Naive thymus-derived CD4-positive, alpha-beta T cell (primary cell): ENCODE results near the gene ARHGAP42. TPM values are rescaled to one million over a fixed set of nuclear protein-coding genes. Genes with fewer than 3 reads are reported as not detected.

Experiments
- ATAC-seq: fragments of 150-1000 bp; cut with Tn5 transposase; 2 replicates; pipeline ENCODE4 v1.10.0; 2021; ENCODE audit warnings: mild to moderate bottlenecking, moderate library complexity
- CTCF ChIA-PET: fragments of 350-600 bp; sonication (Branson Sonifier 250); formaldehyde crosslinking; loops from one replicate; lab custom pipeline; 2021; ENCODE audit warnings: antibody characterized with exemption; lab: Charles Lee
- POLR2A ChIA-PET: fragments of 350-600 bp; sonication (Branson Sonifier 250); formaldehyde crosslinking; loops from one replicate; lab custom pipeline; 2021; ENCODE audit warnings: antibody characterized with exemption, inconsistent platforms; lab: Charles Lee
- DNase-seq, 9 donors: peaks; one replicate each; pipeline versions ENCODE4 v3.0.0 to v3.0.0-alpha.2; 2020 to 2022; ENCODE audit warnings: mixed read lengths in 1 of 9
- H3K27ac ChIP-seq: one replicate; pipeline ENCODE4 v1.7.0; 2013; ENCODE audit warnings: mild to moderate bottlenecking, low read depth, low read length, moderate library complexity
- H3K27me3 ChIP-seq, 2 donors: one replicate each; pipeline ENCODE4 v1.7.0; 2013; ENCODE audit warnings: low read length in 2 of 2, mild to moderate bottlenecking in 2 of 2, moderate library complexity in 2 of 2; ENCODE audit not compliant: control insufficient read depth in 2 of 2, insufficient read depth in 2 of 2
- H3K36me3 ChIP-seq, 3 experiments: 1 replicate in 2 of 3; 2 replicates in 1 of 3; pipeline ENCODE4 v1.7.0; 2013; ENCODE audit warnings: low read length in 3 of 3, mild to moderate bottlenecking in 3 of 3, moderate library complexity in 1 of 3; ENCODE audit not compliant: insufficient read depth in 3 of 3, control insufficient read depth in 2 of 3
- H3K4me1 ChIP-seq, 2 donors: one replicate each; pipeline ENCODE4 v1.7.0; 2013; ENCODE audit warnings: low read length in 2 of 2, mild to moderate bottlenecking in 2 of 2, moderate library complexity in 1 of 2; ENCODE audit not compliant: control insufficient read depth in 2 of 2, insufficient read depth in 2 of 2
- H3K4me3 ChIP-seq: 2 replicates; pipeline ENCODE4 v1.7.0; 2013; ENCODE audit warnings: mild to moderate bottlenecking, low read length
- H3K9me3 ChIP-seq, 3 experiments: 1 replicate in 2 of 3; 2 replicates in 1 of 3; pipeline ENCODE4 v1.7.0; 2013; ENCODE audit warnings: low read length in 3 of 3; ENCODE audit not compliant: control insufficient read depth in 2 of 3
- H3K27ac Mint-ChIP-seq, 9 donors: one replicate each; pipeline ENCODE4 v1.8.0; 2020 to 2022; ENCODE audit warnings: mixed read lengths in 9 of 9, mild to moderate bottlenecking in 8 of 9, moderate library complexity in 5 of 9, inconsistent platforms in 2 of 9
- H3K27me3 Mint-ChIP-seq, 5 donors: one replicate each; pipeline ENCODE4 v1.8.0; 2021 to 2022; ENCODE audit warnings: mixed read lengths in 5 of 5, mild to moderate bottlenecking in 1 of 5
- H3K36me3 Mint-ChIP-seq, 5 donors: one replicate each; pipeline ENCODE4 v1.8.0; 2020 to 2022; ENCODE audit warnings: mixed read lengths in 5 of 5, mild to moderate bottlenecking in 3 of 5, inconsistent platforms in 1 of 5
- H3K4me1 Mint-ChIP-seq, 7 donors: one replicate each; pipeline ENCODE4 v1.8.0; 2020 to 2022; ENCODE audit warnings: mixed read lengths in 7 of 7, mild to moderate bottlenecking in 3 of 7, inconsistent platforms in 1 of 7
- H3K4me3 Mint-ChIP-seq, 10 donors: one replicate each; pipeline ENCODE4 v1.8.0; 2020 to 2022; ENCODE audit warnings: mild to moderate bottlenecking in 10 of 10, mixed read lengths in 10 of 10, moderate library complexity in 6 of 10, inconsistent platforms in 2 of 10
- H3K9me3 Mint-ChIP-seq, 11 donors: one replicate each; pipeline ENCODE4 v1.8.0; 2020 to 2022; ENCODE audit warnings: mixed read lengths in 11 of 11, mild to moderate bottlenecking in 4 of 11, inconsistent platforms in 1 of 11, moderate library complexity in 1 of 11
- intact Hi-C, 2 donors: fragments of 100-400 bp; cut with micrococcal nuclease; formaldehyde crosslinking; loops; one replicate each; pipeline ENCODE4 v1.15.1; 2023
- polyA plus RNA-seq, 2 donors: library from polyadenylated mRNA; unstranded; fragments of 300-500 nt; fragmentation: Illumina TruSeq; gene quantifications; one replicate each; pipeline ENCODE4 v1.2.3, GENCODE V29; 2021
- total RNA-seq, 6 experiments: library from RNA in 5 of 6; stranded (reverse) in 5 of 6; gene quantifications; 1 replicate in 5 of 6; 2 replicates in 1 of 6; pipeline ENCODE4 v1.2.3 and lab custom pipeline; 2021 to 2026

ARHGAP42 gene
- total and polyA plus RNA-seq, 7 experiments from 2014 or later: 0.05 to 0.66 (median 0.21) TPM; not detected in 4

GRCh38 chr11:100830978-100831732 is 144.1 kb downstream of the ARHGAP42 start:
- intact Hi-C loops: no loop called here
- no peaks in the 10 kb centered on the region for H3K4me1 Mint-ChIP-seq
- H3K4me3 Mint-ChIP-seq: no peak overlapping the region
- ChIA-PET POLR2A (no interaction called here), CTCF (no interaction called here)
- no peaks in the 10 kb centered on the region for H3K9me3 ChIP-seq
- no peak overlapping the region for H3K27ac Mint-ChIP-seq
- H3K9me3 Mint-ChIP-seq: peaks cover 0 to 6% (median 0%) of the 10 kb centered on the region in 11 donors
- ATAC-seq (no peak), DNase-seq (no peak)
- no peaks in the 10 kb centered on the region for H3K36me3 Mint-ChIP-seq
- no peak overlapping the region for H3K27ac ChIP-seq
- no peaks in the 10 kb centered on the region for H3K27me3 ChIP-seq
- no peaks in the 10 kb centered on the region for H3K4me1 ChIP-seq
- no peak overlapping the region for H3K4me3 ChIP-seq
- no peaks in the 10 kb centered on the region for H3K27me3 Mint-ChIP-seq
- no peaks in the 10 kb centered on the region for H3K36me3 ChIP-seq

GRCh38 chr11:100831929-100832494 is 144.9 kb downstream of the ARHGAP42 start:
- Histone ChIP-seq H3K9me3 (no peaks in the 10 kb centered on the region), H3K4me1 (no peaks in the 10 kb centered on the region), H3K4me3 (no peak overlapping the region), H3K27me3 (no peaks in the 10 kb centered on the region), H3K27ac (no peak overlapping the region), H3K36me3 (no peaks in the 10 kb centered on the region)
- Mint-ChIP-seq H3K9me3 (peaks cover 0 to 6% (median 0%) of the 10 kb centered on the region in 11 donors), H3K4me1 (no peaks in the 10 kb centered on the region), H3K4me3 (no peak overlapping the region), H3K27me3 (no peaks in the 10 kb centered on the region), H3K27ac (no peak overlapping the region), H3K36me3 (no peaks in the 10 kb centered on the region)
- intact Hi-C loops: no loop called here
- ATAC-seq (no peak), DNase-seq (no peak)
- POLR2A ChIA-PET: no interaction called here
- CTCF ChIA-PET: no interaction called here

GRCh38 chr11:100832829-100833228 is 145.7 kb downstream of the ARHGAP42 start:
- no peak overlapping the region for H3K27ac Mint-ChIP-seq
- no peaks in the 10 kb centered on the region for H3K36me3 Mint-ChIP-seq
- H3K4me1 Mint-ChIP-seq: no peaks in the 10 kb centered on the region
- ATAC-seq (no peak), DNase-seq (no peak)
- H3K9me3 ChIP-seq: no peaks in the 10 kb centered on the region
- no peak overlapping the region for H3K27ac ChIP-seq
- H3K27me3 Mint-ChIP-seq: no peaks in the 10 kb centered on the region
- CTCF ChIA-PET: no interaction called here
- H3K4me3 Mint-ChIP-seq: no peak overlapping the region
- no peaks in the 10 kb centered on the region for H3K4me1 ChIP-seq
- no peaks in the 10 kb centered on the region for H3K27me3 ChIP-seq
- H3K36me3 ChIP-seq: no peaks in the 10 kb centered on the region
- intact Hi-C loops: no loop called here
- POLR2A ChIA-PET: no interaction called here
- peaks cover 0 to 6% (median 0%) of the 10 kb centered on the region in 11 donors for H3K9me3 Mint-ChIP-seq
- no peak overlapping the region for H3K4me3 ChIP-seq

- no peak overlapping the region for H3K4me3 Mint-ChIP-seq
- no peaks in the 10 kb centered on the region for H3K9me3 ChIP-seq
- H3K9me3 Mint-ChIP-seq: peaks cover 0 to 6% (median 1%) of the 10 kb centered on the region in 11 donors
- no peak overlapping the region for H3K27ac ChIP-seq
- no peaks in the 10 kb centered on the region for H3K36me3 Mint-ChIP-seq
- no peaks in the 10 kb centered on the region for H3K27me3 ChIP-seq
- POLR2A ChIA-PET: no interaction called here
- H3K27ac Mint-ChIP-seq: no peak overlapping the region
- CTCF ChIA-PET: no interaction called here
- H3K4me1 ChIP-seq: no peaks in the 10 kb centered on the region
- intact Hi-C loops: no loop called here
- no peaks in the 10 kb centered on the region for H3K27me3 Mint-ChIP-seq
- no peak for ATAC-seq
- no peaks in the 10 kb centered on the region for H3K36me3 ChIP-seq
- no peak for DNase-seq
- H3K4me1 Mint-ChIP-seq: no peaks in the 10 kb centered on the region
- H3K4me3 ChIP-seq: no peak overlapping the region
Measured at GRCh38 chr11:100833276-100833675, 146.2 kb downstream of the ARHGAP42 start.

- no peaks in the 10 kb centered on the region for H3K36me3 Mint-ChIP-seq
- CTCF ChIA-PET: no interaction called here
- POLR2A ChIA-PET: no interaction called here
- ATAC-seq (no peak), DNase-seq (no peak)
- no peaks in the 10 kb centered on the region for H3K27me3 Mint-ChIP-seq
- peaks cover 0 to 5% (median under 1%) of the 10 kb centered on the region in 11 donors for H3K9me3 Mint-ChIP-seq
- Histone ChIP-seq H3K27me3 (no peaks in the 10 kb centered on the region), H3K9me3 (no peaks in the 10 kb centered on the region), H3K27ac (no peak overlapping the region), H3K4me3 (no peak overlapping the region), H3K36me3 (no peaks in the 10 kb centered on the region), H3K4me1 (no peaks in the 10 kb centered on the region)
- intact Hi-C loops: no loop called here
- H3K4me3 Mint-ChIP-seq: no peak overlapping the region
- H3K4me1 Mint-ChIP-seq: no peaks in the 10 kb centered on the region
- no peak overlapping the region for H3K27ac Mint-ChIP-seq
Measured at GRCh38 chr11:100835854-100836253, 148.8 kb downstream of the ARHGAP42 start.

- no peaks in the 10 kb centered on the region for H3K27me3 Mint-ChIP-seq
- H3K27ac Mint-ChIP-seq: no peak overlapping the region
- Histone ChIP-seq H3K27me3 (no peaks in the 10 kb centered on the region), H3K4me3 (no peak overlapping the region), H3K27ac (no peak overlapping the region), H3K9me3 (no peaks in the 10 kb centered on the region), H3K4me1 (no peaks in the 10 kb centered on the region), H3K36me3 (no peaks in the 10 kb centered on the region)
- no peak for ATAC-seq
- ChIA-PET CTCF (no interaction called here), POLR2A (no interaction called here)
- H3K9me3 Mint-ChIP-seq: peaks cover 0 to 6% (median 1%) of the 10 kb centered on the region in 11 donors
- no peaks in the 10 kb centered on the region for H3K36me3 Mint-ChIP-seq
- intact Hi-C loops: no loop called here
- H3K4me1 Mint-ChIP-seq: no peaks in the 10 kb centered on the region
- DNase-seq: no peak
- no peak overlapping the region for H3K4me3 Mint-ChIP-seq
Measured at GRCh38 chr11:100837311-100837710, 150.2 kb downstream of the ARHGAP42 start.
